A172 (cell line): Measurements from ENCODE around the gene API5. TPM values are rescaled to one million over a fixed set of nuclear protein-coding genes. Genes with fewer than 3 reads are reported as not detected.

Experiments
- DNase-seq: peaks from one replicate; pipeline ENCODE4 v3.0.0-alpha.2; 2015; ENCODE audit warnings: low spot score
- total RNA-seq: library from RNA; depleted of rRNA; stranded (reverse); fragments of >200 nt; shearing (Covaris generic); gene quantifications from 2 replicates; pipeline ENCODE4 v1.2.3, GENCODE V29; 2014; rRNA removed

The API5 gene
- total RNA-seq, 1 experiment from 2014 or later, result 161 TPM

GRCh38 chr11:43359422-43359818 is 47.6 kb downstream of the API5 start:
- DNase-seq, result peak; percentile 37

- no peak for DNase-seq
Observed at GRCh38 chr11:43360361-43361032, 48.7 kb downstream of the API5 start.

GRCh38 chr11:43366677-43367076 is 54.9 kb downstream of the API5 start:
- no peak for DNase-seq

- no peak for DNase-seq
Observed at GRCh38 chr11:43367382-43368178, 55.8 kb downstream of the API5 start.

- no peak for DNase-seq
Observed at GRCh38 chr11:43376065-43376464, 64.3 kb downstream of the API5 start.

- DNase-seq, result peak; percentile 55
Observed at GRCh38 chr11:43376594-43376993, 64.8 kb downstream of the API5 start.

GRCh38 chr11:43377389-43377788 is 65.6 kb downstream of the API5 start:
- no peak for DNase-seq

GRCh38 chr11:43378897-43379296 is 67.1 kb downstream of the API5 start:
- no peak for DNase-seq

- DNase-seq, result no peak
Observed at GRCh38 chr11:43381802-43382201, 70.0 kb downstream of the API5 start.

- DNase-seq, result no peak
Observed at GRCh38 chr11:43382614-43383013, 70.8 kb downstream of the API5 start.

- no peak for DNase-seq
Observed at GRCh38 chr11:43384393-43384792, 72.6 kb downstream of the API5 start.

- DNase-seq, result no peak
Observed at GRCh38 chr11:43392713-43393112, 80.9 kb downstream of the API5 start.

- DNase-seq, result no peak
Observed at GRCh38 chr11:43393765-43394355, 82.1 kb downstream of the API5 start.

Other genes starting within 250 kb of the API5 start
- 38.4 and 53.6 TPM in 2 replicates for gene TTC17, start 46.9 kb downstream of the API5 start, total RNA-seq